ENCODE results near the gene CD8A.
"Not testable (repeated sequence)": the region's sequence is repeated elsewhere in the genome, so short reads cannot be mapped to it uniquely, and the experiment has no call there.

GRCh38 chr2:86734896-86735295, 55.8 kb downstream of the CD8A start:
- not testable (repeated sequence) for TF ChIP-seq TAF1 (IDR thresholded peaks at IDR 0.05; ENCODE audit: low read depth, low read length); POLR2A (IDR thresholded peaks at IDR 0.05; ENCODE audit: low read depth, low read length); SPI1 (IDR thresholded peaks at IDR 0.05; ENCODE audit: low read depth, low read length); POLR2AphosphoS5 (IDR thresholded peaks at IDR 0.05; ENCODE audit: low read depth, low read length); POU2F2 (IDR thresholded peaks at IDR 0.05; ENCODE audit: low read depth, low read length); PAX5 (IDR thresholded peaks at IDR 0.05; ENCODE audit: insufficient read depth, low read length, severe bottlenecking)

All from GM12891 (cell line).